NCI-H82 treated with DMSO at 0.1 percent for 48 hours (cell line): Measurements from ENCODE around the gene POLD3.

Experiments
- DNase-seq: peaks from one replicate; lab custom pipeline; 2025; ENCODE audit not compliant: unreplicated experiment; lab: John Stamatoyannopoulos, UW

POLD3 gene

GRCh38 chr11:74686792-74687191 is 94.4 kb downstream of the POLD3 start:
- DNase-seq = no peak

GRCh38 chr11:74687237-74688023 is 95.0 kb downstream of the POLD3 start:
- no peak for DNase-seq

- no peak for DNase-seq
These were observed 97.3 kb downstream of the POLD3 start for GRCh38 chr11:74689666-74690065.

- no peak for DNase-seq
These were observed 99.4 kb downstream of the POLD3 start for GRCh38 chr11:74691755-74692154.
